B cell (primary cell): ENCODE data around the gene CRAT. TPM values are rescaled to one million over a fixed set of nuclear protein-coding genes. Genes with fewer than 3 reads are reported as not detected.

ENCODE experiments used
- ATAC-seq: fragments of 200-7000 bp; cut with Tn5 transposase; one replicate; pipeline ENCODE4 v1.10.0; 2021; ENCODE audit warnings: low read depth, mild to moderate bottlenecking, moderate number of reproducible peaks, moderate library complexity
- CTCF ChIA-PET: fragments of 350-600 bp; sonication (Branson Sonifier 250); formaldehyde crosslinking; loops from one replicate; lab custom pipeline; 2021; ENCODE audit warnings: antibody characterized with exemption, inconsistent platforms; lab: Charles Lee
- POLR2A ChIA-PET: fragments of 350-600 bp; sonication (Branson Sonifier 250); formaldehyde crosslinking; loops from one replicate; lab custom pipeline; 2021; ENCODE audit warnings: antibody characterized with exemption; lab: Charles Lee
- DNase-seq: peaks from one replicate; pipeline ENCODE4 v3.0.0; 2013
- H2AFZ ChIP-seq: 2 replicates; pipeline ENCODE4 v1.6.1; 2012; ENCODE audit warnings: mild to moderate bottlenecking, low read depth, low read length; ENCODE audit not compliant: insufficient read depth, poor library complexity, severe bottlenecking
- H3K27ac ChIP-seq, 2 donors: 1 replicate in 1 of 2; 2 replicates in 1 of 2; pipeline ENCODE4 v1.5.1; 2012 to 2013; ENCODE audit warnings: low read length in 2 of 2, mild to moderate bottlenecking in 2 of 2, moderate library complexity in 1 of 2
- H3K27me3 ChIP-seq, 4 experiments: fragments of 200-600 bp in 1 of 4; sonication (generic) in 1 of 4; replicated peaks in 1 of 4; 1 replicate in 2 of 4; 2 replicates in 2 of 4; pipeline versions ENCODE4 v1.6.1 to v1.7.0; 2013 to 2016; ENCODE audit warnings: low read length in 3 of 4, mild to moderate bottlenecking in 2 of 4, mixed read lengths in 1 of 4, moderate library complexity in 1 of 4; ENCODE audit not compliant: insufficient read depth in 4 of 4, control insufficient read depth in 3 of 4; ENCODE audit errors: control extremely low read depth in 1 of 4
- H3K36me3 ChIP-seq, 2 experiments: replicated peaks in 1 of 2; 1 replicate in 1 of 2; 2 replicates in 1 of 2; pipeline versions ENCODE4 v1.6.1 to v1.7.1; 2013; ENCODE audit warnings: low read length in 1 of 2; ENCODE audit not compliant: insufficient read depth in 2 of 2, control insufficient read depth in 1 of 2; ENCODE audit errors: control extremely low read depth in 1 of 2, extremely low read depth in 1 of 2
- H3K4me1 ChIP-seq, 2 donors: fragments of 200-600 bp in 1 of 2; sonication (generic) in 1 of 2; 1 replicate in 1 of 2; 2 replicates in 1 of 2; pipeline versions ENCODE4 v1.5.1 to v1.6.1; 2013 to 2017; ENCODE audit warnings: low read length in 2 of 2; ENCODE audit not compliant: control insufficient read depth in 2 of 2, insufficient read depth in 2 of 2
- H3K4me2 ChIP-seq: replicated peaks from 2 replicates; pipeline ENCODE3; 2012; ENCODE audit warnings: mild to moderate bottlenecking, low read depth, low read length; ENCODE audit not compliant: poor library complexity, severe bottlenecking
- H3K4me3 ChIP-seq, 5 experiments: fragments of 200-600 bp in 1 of 5; sonication (generic) in 1 of 5; 1 replicate in 3 of 5; 2 replicates in 2 of 5; pipeline versions ENCODE4 v1.5.1 to v1.7.0; 2011 to 2016; ENCODE audit warnings: low read length in 4 of 5, mild to moderate bottlenecking in 4 of 5, low read depth in 2 of 5, control low read depth in 1 of 5, moderate library complexity in 1 of 5; ENCODE audit not compliant: insufficient read depth in 1 of 5; ENCODE audit errors: control extremely low read depth in 1 of 5, extremely low read depth in 1 of 5
- H3K79me2 ChIP-seq: fragments of 200-600 bp; sonication (generic); one replicate; pipeline ENCODE4 v1.6.0; 2016; ENCODE audit warnings: low read length; ENCODE audit not compliant: control insufficient read depth, insufficient read depth
- H3K9ac ChIP-seq: fragments of 200-600 bp; sonication (generic); 2 replicates; pipeline ENCODE4 v1.6.1; 2017; ENCODE audit warnings: mild to moderate bottlenecking, low read length, moderate library complexity
- H3K9me3 ChIP-seq, 3 donors: one replicate each; pipeline versions ENCODE4 v1.6.1 to v1.7.1; 2013; ENCODE audit warnings: low read length in 2 of 3; ENCODE audit not compliant: control insufficient read depth in 2 of 3, insufficient read depth in 1 of 3; ENCODE audit errors: control extremely low read depth in 1 of 3
- H4K20me1 ChIP-seq: 2 replicates; pipeline ENCODE4 v1.6.0; 2012; ENCODE audit warnings: mild to moderate bottlenecking, low read length; ENCODE audit not compliant: insufficient read depth, control insufficient read depth, poor library complexity, severe bottlenecking
- H3K27ac Mint-ChIP-seq: one replicate; pipeline ENCODE4 v1.8.0; 2021; ENCODE audit warnings: mixed read lengths
- H3K27me3 Mint-ChIP-seq: one replicate; pipeline ENCODE4 v1.8.0; 2021; ENCODE audit warnings: mixed read lengths
- H3K4me1 Mint-ChIP-seq: one replicate; pipeline ENCODE4 v1.8.0; 2021; ENCODE audit warnings: mixed read lengths
- H3K4me3 Mint-ChIP-seq: one replicate; pipeline ENCODE4 v1.8.0; 2021; ENCODE audit warnings: mixed read lengths
- H3K9me3 Mint-ChIP-seq: one replicate; pipeline ENCODE4 v1.8.0; 2022; ENCODE audit warnings: mixed read lengths; ENCODE audit not compliant: insufficient read depth
- CTCF ChIP-seq: fragments of 200-600 bp; IDR thresholded peaks from one replicate; pipeline ENCODE4 v1.8.0; 2022; ENCODE audit warnings: antibody characterized with exemption, mild to moderate bottlenecking
- EZH2 ChIP-seq: IDR thresholded peaks from 2 replicates; pipeline ENCODE4 v1.6.1; 2012; ENCODE audit warnings: borderline replicate concordance, low read depth, mild to moderate bottlenecking, moderate library complexity, low read length; ENCODE audit not compliant: insufficient read depth, poor library complexity, severe bottlenecking
- WGBS: methylation state at CpG from one replicate; pipeline ENCODE4 v1.1.5; 2013; ENCODE audit warnings: missing lambda C conversion rate; ENCODE audit not compliant: insufficient coverage; 5-methylcytosine and 5-hydroxymethylcytosine counted together
- intact Hi-C: fragments of 100-400 bp; cut with micrococcal nuclease; formaldehyde crosslinking; loops from one replicate; pipeline ENCODE4 v1.10.0; 2022
- polyA plus RNA-seq: library from polyadenylated mRNA; depleted of rRNA; stranded (reverse); fragments of >200 nt; gene quantifications from 2 replicates; pipeline ENCODE4 v1.2.3, GENCODE V29; 2012
- total RNA-seq, 2 donors: library from RNA; stranded (reverse); fragments of 120-200 nt in 1 of 2; gene quantifications; 1 replicate in 1 of 2; 2 replicates in 1 of 2; pipeline versions ENCODE4 v1.2.3 to v1.2.4, GENCODE V29; 2013 to 2022

The CRAT gene
- total and polyA plus RNA-seq, 2 donors (not counting 1 experiment from before 2014, with no cell fraction given), result 8.0 to 14.1 TPM

- H3K27ac ChIP-seq, result no peak overlapping the region
- no peaks in the 10 kb centered on the region for H3K9me3 ChIP-seq
- intact Hi-C loops, result no loop called here
- H4K20me1 ChIP-seq, result no peaks in the 10 kb centered on the region
- no peaks in the 10 kb centered on the region for H3K36me3 ChIP-seq
- no peaks in the 10 kb centered on the region for H3K9me3 Mint-ChIP-seq
- no peak overlapping the region for H2AFZ ChIP-seq
- no peak overlapping the region for H3K27ac Mint-ChIP-seq
- CTCF ChIA-PET, result interaction anchor here (0.6 kb wide), 1 partner anchor 119 kb away, joined by 4 read pairs; no protein-coding TSS in a partner anchor
- DNase-seq (no peak), ATAC-seq (no peak)
- no peaks in the 10 kb centered on the region for H3K4me1 ChIP-seq
- H3K4me3 ChIP-seq, result no peak overlapping the region
- TF ChIP-seq EZH2, result no peak
- no peak for TF ChIP-seq CTCF
- no peaks in the 10 kb centered on the region for H3K4me1 Mint-ChIP-seq
- no peak overlapping the region for H3K4me3 Mint-ChIP-seq
- H3K4me2 ChIP-seq, result no peak overlapping the region
- POLR2A ChIA-PET, result interaction anchor here (1.1 kb wide), 1 partner anchor 15 kb away, joined by 3 read pairs; the partner anchor contains the start of gene DOLPP1
- no peaks in the 10 kb centered on the region for H3K27me3 ChIP-seq
- 97% methylated on average over 12 of the region's 12 CpGs for WGBS
- no peak overlapping the region for H3K9ac ChIP-seq
- no peaks in the 10 kb centered on the region for H3K27me3 Mint-ChIP-seq
- H3K79me2 ChIP-seq, result no peaks in the 10 kb centered on the region
Observed at GRCh38 chr9:129095908-129096307, 14.7 kb downstream of the CRAT start.

GRCh38 chr9:129095170-129095667, 15.4 kb downstream of the CRAT start:
- intact Hi-C loops, result no loop called here
- H3K27me3 ChIP-seq, result no peaks in the 10 kb centered on the region
- H3K4me1 ChIP-seq, result no peaks in the 10 kb centered on the region
- H3K4me3 Mint-ChIP-seq, result no peak overlapping the region
- H3K27ac ChIP-seq, result no peak overlapping the region
- no peak overlapping the region for H3K9ac ChIP-seq
- no peaks in the 10 kb centered on the region for H3K36me3 ChIP-seq
- CTCF ChIA-PET, result no interaction called here
- no peaks in the 10 kb centered on the region for H3K27me3 Mint-ChIP-seq
- no peak for TF ChIP-seq CTCF
- no peaks in the 10 kb centered on the region for H3K4me1 Mint-ChIP-seq
- ATAC-seq (no peak), DNase-seq (no peak)
- no peak overlapping the region for H3K4me3 ChIP-seq
- POLR2A ChIA-PET, result no interaction called here
- H3K27ac Mint-ChIP-seq, result no peak overlapping the region
- H3K9me3 ChIP-seq, result no peaks in the 10 kb centered on the region
- no peak overlapping the region for H3K4me2 ChIP-seq
- no peak overlapping the region for H2AFZ ChIP-seq
- 98% methylated on average over 21 of the region's 21 CpGs for WGBS
- H4K20me1 ChIP-seq, result no peaks in the 10 kb centered on the region
- no peaks in the 10 kb centered on the region for H3K9me3 Mint-ChIP-seq
- no peaks in the 10 kb centered on the region for H3K79me2 ChIP-seq
